ENCODE results near the gene SPATS2L. TPM values are rescaled to one million over a fixed set of nuclear protein-coding genes. Genes with fewer than 3 reads are reported as not detected.

The SPATS2L gene
- polyA plus RNA-seq, 1 of the 3 experiments (the other 2 are of a cell fraction): 86.8 TPM

DNA sequence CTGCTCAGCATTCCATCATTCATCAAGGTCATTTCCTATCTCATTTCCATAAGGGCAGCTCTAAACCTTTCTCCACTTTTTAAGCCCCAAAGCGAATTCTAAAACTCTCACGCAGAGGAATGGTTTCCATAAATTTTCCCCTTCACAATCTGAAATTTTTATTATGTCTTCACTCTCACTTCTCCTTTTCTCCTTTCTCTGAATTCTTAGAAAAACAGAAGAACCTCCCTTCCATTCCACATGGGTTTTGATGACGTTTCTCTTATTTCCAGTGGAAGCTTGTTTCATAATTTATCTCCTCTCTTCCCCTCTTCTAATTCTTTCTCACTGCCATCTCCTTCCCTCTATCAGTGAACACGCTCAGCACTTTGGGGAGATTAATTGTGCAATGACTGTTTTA lies 97.3 kb downstream of the SPATS2L start:
- peaks cover 0 to 6% of the 10 kb centered on the region in 2 experiments for H3K36me3 ChIP-seq (replicated peaks in 1 of 2; ENCODE audit: control insufficient read depth in 1 of 2, insufficient read depth in 2 of 2, low read length in 1 of 2)
- H3K4me2 ChIP-seq: no peak overlapping the region
- H4K20me1 ChIP-seq (ENCODE audit: insufficient read depth): no peaks in the 10 kb centered on the region
- H3K4me3 ChIP-seq (ENCODE audit: low read depth in 2 of 2, low read length in 1 of 2): no peak overlapping the region
- no peaks in the 10 kb centered on the region for H3K9me2 ChIP-seq
- no peaks in the 10 kb centered on the region for H3K27me3 ChIP-seq (ENCODE audit: insufficient read depth)
- CTCF ChIA-PET: no interaction called here
- POLR2A ChIA-PET: no interaction called here
- H2AFZ ChIP-seq (ENCODE audit: low read depth): no peak overlapping the region
- no peak for TF ChIP-seq IRF3 (IDR thresholded peaks at IDR 0.05; ENCODE audit: low read depth, low read length)
- TF ChIP-seq SIN3A (IDR thresholded peaks at IDR 0.05; ENCODE audit: borderline replicate concordance, low read depth, low read length): no peak
- TF ChIP-seq PBX3 (IDR thresholded peaks at IDR 0.05): no peak
- no peak for TF ChIP-seq FOXM1 (IDR thresholded peaks at IDR 0.05; ENCODE audit: low read depth)
- TF ChIP-seq, protein P1, sequence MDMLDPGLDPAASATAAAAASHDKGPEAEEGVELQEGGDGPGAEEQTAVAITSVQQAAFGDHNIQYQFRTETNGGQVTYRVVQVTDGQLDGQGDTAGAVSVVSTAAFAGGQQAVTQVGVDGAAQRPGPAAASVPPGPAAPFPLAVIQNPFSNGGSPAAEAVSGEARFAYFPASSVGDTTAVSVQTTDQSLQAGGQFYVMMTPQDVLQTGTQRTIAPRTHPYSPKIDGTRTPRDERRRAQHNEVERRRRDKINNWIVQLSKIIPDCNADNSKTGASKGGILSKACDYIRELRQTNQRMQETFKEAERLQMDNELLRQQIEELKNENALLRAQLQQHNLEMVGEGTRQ (IDR thresholded peaks at IDR 0.05; ENCODE audit: borderline replicate concordance, low read depth, low read length): no peak
- no peak for TF ChIP-seq MEF2A (IDR thresholded peaks at IDR 0.05; ENCODE audit: borderline replicate concordance, low read depth)
- TF ChIP-seq GABPA (IDR thresholded peaks at IDR 0.05; ENCODE audit: low read depth): no peak
- TF ChIP-seq RCOR1 (IDR thresholded peaks at IDR 0.05; ENCODE audit: low read length): no peak
- H3K4me1 ChIP-seq (ENCODE audit: control insufficient read depth in 1 of 2, insufficient read depth in 2 of 2, low read depth in 1 of 2, low read length in 1 of 2): peaks cover 2 to 36% of the 10 kb centered on the region in 2 experiments
- H3K9ac ChIP-seq: no peak overlapping the region
- H3K27ac ChIP-seq (ENCODE audit: low read depth in 2 of 2, low read length in 1 of 2): peak overlapping the region in 1 of 2 experiments; percentile 95; a peak in 2 of 4 replicates
- no peaks in the 10 kb centered on the region for H3K9me3 ChIP-seq
- no peak for DNase-seq
- H3F3A ChIP-seq (replicated peaks; ENCODE audit: insufficient read depth): peaks cover 66% of the 10 kb centered on the region
- H3K79me2 ChIP-seq (ENCODE audit: insufficient read depth): peaks cover 50% of the 10 kb centered on the region; the same call in 1 of the 2 replicates
- 98% methylated on average over 4 of the region's 4 CpGs for WGBS (ENCODE audit: low lambda C conversion rate)

GRCh38 chr2:200404615-200405014 lies 98.1 kb downstream of the SPATS2L start:
- H3K9me2 ChIP-seq: no peaks in the 10 kb centered on the region
- TF ChIP-seq EZH2phosphoT487 (IDR thresholded peaks at IDR 0.05; ENCODE audit: borderline replicate concordance, low read depth) (no peak), SIN3A (IDR thresholded peaks at IDR 0.05; ENCODE audit: borderline replicate concordance, low read depth, low read length) (no peak), RCOR1 (IDR thresholded peaks at IDR 0.05; ENCODE audit: low read length) (no peak)
- H3K4me2 ChIP-seq: peak overlapping the region; percentile 72
- no peak overlapping the region for H2AFZ ChIP-seq (ENCODE audit: low read depth)
- H3K4me3 ChIP-seq (ENCODE audit: low read depth in 2 of 2, low read length in 1 of 2): 0 out of 4 replicates have a peak overlapping the region, but pooled peaks of 1 of the 2 experiments have one; percentile 42
- CTCF ChIA-PET: no interaction called here
- peaks cover 66% of the 10 kb centered on the region for H3F3A ChIP-seq (replicated peaks; ENCODE audit: insufficient read depth)
- no peaks in the 10 kb centered on the region for H4K20me1 ChIP-seq (ENCODE audit: insufficient read depth)
- peak overlapping the region; percentile 63 for H3K9ac ChIP-seq
- no peaks in the 10 kb centered on the region for H3K9me3 ChIP-seq
- H3K79me2 ChIP-seq (ENCODE audit: insufficient read depth): peaks cover 58% of the 10 kb centered on the region; the same call in 1 of the 2 replicates
- no peaks in the 10 kb centered on the region for H3K27me3 ChIP-seq (ENCODE audit: insufficient read depth)
- H3K4me1 ChIP-seq (ENCODE audit: control insufficient read depth in 1 of 2, insufficient read depth in 2 of 2, low read depth in 1 of 2, low read length in 1 of 2): peaks cover 2 to 44% of the 10 kb centered on the region in 2 experiments
- WGBS (ENCODE audit: low lambda C conversion rate): 92% methylated on average over 3 of the region's 4 CpGs
- H3K36me3 ChIP-seq (replicated peaks in 1 of 2; ENCODE audit: control insufficient read depth in 1 of 2, insufficient read depth in 2 of 2, low read length in 1 of 2): peaks cover 0 to 10% of the 10 kb centered on the region in 2 experiments
- POLR2A ChIA-PET: no interaction called here
- no peak for DNase-seq
- peak overlapping the region; percentile 72 to 95; a peak in 3 of 4 replicates for H3K27ac ChIP-seq (ENCODE audit: low read depth in 2 of 2, low read length in 1 of 2)
